ENCODE measurements around the gene POLD3. TPM values are rescaled to one million over a fixed set of nuclear protein-coding genes. Genes with fewer than 3 reads are reported as not detected.

POLD3 gene
- total RNA-seq, 1 donor from 2014 or later, result 16.3 TPM

DNA sequence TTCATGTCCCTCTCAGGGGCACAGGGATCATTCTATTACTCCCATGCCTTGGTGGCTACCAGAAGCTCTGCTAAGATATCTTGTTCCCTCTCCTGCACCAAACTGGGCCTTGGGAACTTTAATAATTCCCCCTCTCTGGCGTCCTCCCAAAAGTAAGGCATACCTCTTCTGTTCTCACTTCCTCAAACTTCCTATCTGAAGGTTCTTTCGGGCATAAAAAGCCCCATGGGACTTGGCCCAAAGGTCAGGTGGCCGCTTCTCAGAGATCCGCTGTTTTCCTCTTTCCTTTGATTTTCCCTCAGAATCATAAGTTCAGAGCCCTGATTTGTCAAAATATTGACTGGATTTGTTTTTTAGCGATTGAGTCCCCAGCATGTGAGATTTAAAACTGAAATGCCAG lies 13.0 kb downstream of the POLD3 start:
- H3K27me3 Mint-ChIP-seq, result no peaks in the 10 kb centered on the region
- ATAC-seq (ENCODE audit: low read depth) (no peak), DNase-seq (no peak)
- intact Hi-C loops (cut with micrococcal nuclease), result no loop called here
- peaks cover 4% of the 10 kb centered on the region for H3K4me1 Mint-ChIP-seq
- H3K9me3 Mint-ChIP-seq, result no peaks in the 10 kb centered on the region
- ChIA-PET POLR2A (no interaction called here), CTCF (no interaction called here)
- peaks cover 27% of the 10 kb centered on the region for H3K36me3 Mint-ChIP-seq (ENCODE audit: low read depth)
- TF ChIP-seq, protein P1, sequence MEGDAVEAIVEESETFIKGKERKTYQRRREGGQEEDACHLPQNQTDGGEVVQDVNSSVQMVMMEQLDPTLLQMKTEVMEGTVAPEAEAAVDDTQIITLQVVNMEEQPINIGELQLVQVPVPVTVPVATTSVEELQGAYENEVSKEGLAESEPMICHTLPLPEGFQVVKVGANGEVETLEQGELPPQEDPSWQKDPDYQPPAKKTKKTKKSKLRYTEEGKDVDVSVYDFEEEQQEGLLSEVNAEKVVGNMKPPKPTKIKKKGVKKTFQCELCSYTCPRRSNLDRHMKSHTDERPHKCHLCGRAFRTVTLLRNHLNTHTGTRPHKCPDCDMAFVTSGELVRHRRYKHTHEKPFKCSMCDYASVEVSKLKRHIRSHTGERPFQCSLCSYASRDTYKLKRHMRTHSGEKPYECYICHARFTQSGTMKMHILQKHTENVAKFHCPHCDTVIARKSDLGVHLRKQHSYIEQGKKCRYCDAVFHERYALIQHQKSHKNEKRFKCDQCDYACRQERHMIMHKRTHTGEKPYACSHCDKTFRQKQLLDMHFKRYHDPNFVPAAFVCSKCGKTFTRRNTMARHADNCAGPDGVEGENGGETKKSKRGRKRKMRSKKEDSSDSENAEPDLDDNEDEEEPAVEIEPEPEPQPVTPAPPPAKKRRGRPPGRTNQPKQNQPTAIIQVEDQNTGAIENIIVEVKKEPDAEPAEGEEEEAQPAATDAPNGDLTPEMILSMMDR (IDR thresholded peaks at IDR 0.05), result no peak
- H3K4me3 Mint-ChIP-seq, result no peak overlapping the region
- H3K27ac Mint-ChIP-seq, result no peak overlapping the region

DNA sequence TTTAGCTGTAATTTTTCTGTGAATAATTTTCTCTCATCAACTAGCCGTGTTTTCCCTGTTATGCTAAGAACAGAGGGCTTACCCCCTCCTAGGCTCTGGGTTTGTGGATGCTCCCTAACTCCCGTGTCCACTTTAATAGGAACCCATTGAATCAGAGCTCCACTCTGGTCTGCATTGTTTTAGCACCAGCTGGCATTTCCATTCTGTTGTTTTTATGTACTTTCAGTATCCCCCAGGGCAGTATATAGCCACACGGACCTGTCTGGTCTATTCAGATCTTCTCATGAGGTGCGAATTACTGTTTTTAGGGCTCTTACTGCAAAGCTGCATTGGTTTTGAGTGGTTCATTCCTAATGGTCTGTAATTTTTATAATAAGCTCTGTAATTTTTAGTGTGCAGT lies 16.0 kb downstream of the POLD3 start:
- ChIA-PET CTCF (no interaction called here), POLR2A (no interaction called here)
- Mint-ChIP-seq H3K27me3 (no peaks in the 10 kb centered on the region), H3K4me1 (peaks cover 4% of the 10 kb centered on the region), H3K36me3 (ENCODE audit: low read depth) (peaks cover 35% of the 10 kb centered on the region), H3K27ac (no peak overlapping the region), H3K4me3 (no peak overlapping the region), H3K9me3 (no peaks in the 10 kb centered on the region)
- TF ChIP-seq, protein P1 (IDR thresholded peaks at IDR 0.05), result no peak
- no peak for ATAC-seq (ENCODE audit: low read depth)
- no peak for DNase-seq
- intact Hi-C loops (cut with micrococcal nuclease), result no loop called here

DNA sequence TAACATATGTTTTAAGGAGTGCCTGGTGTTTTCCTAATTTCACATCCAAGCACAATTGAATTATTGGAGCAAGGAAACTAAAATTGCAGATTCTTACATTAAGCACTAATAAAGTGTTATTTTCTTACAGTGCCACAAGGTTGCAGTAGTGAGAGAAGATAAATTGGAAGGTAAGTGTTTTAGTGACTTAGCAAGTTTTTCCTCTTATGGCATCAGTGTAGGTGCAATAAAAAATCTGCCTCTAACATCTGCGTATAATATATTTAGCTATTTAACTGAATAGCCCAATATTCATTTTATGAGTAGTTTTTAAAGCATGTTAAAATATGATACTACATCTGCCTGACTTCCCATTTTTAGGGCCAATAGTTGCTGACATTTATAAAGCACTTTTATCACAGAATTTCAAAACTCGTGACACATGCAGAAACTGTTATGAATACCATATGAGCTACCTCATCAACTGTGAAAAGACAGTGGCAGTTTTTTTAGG lies 19.0 kb downstream of the POLD3 start:
- DNase-seq (no peak), ATAC-seq (ENCODE audit: low read depth) (no peak)
- H3K27ac Mint-ChIP-seq, result no peak overlapping the region
- intact Hi-C loops (cut with micrococcal nuclease), result no loop called here
- peaks cover 22% of the 10 kb centered on the region for H3K36me3 Mint-ChIP-seq (ENCODE audit: low read depth)
- CTCF ChIA-PET, result interaction anchor here (0.6 kb wide), 1 partner anchor 9 kb away, joined by 3 read pairs; no protein-coding TSS in a partner anchor
- POLR2A ChIA-PET, result no interaction called here
- no peaks in the 10 kb centered on the region for H3K27me3 Mint-ChIP-seq
- TF ChIP-seq, protein P1 (IDR thresholded peaks at IDR 0.05), result no peak
- no peaks in the 10 kb centered on the region for H3K4me1 Mint-ChIP-seq
- no peak overlapping the region for H3K4me3 Mint-ChIP-seq
- no peaks in the 10 kb centered on the region for H3K9me3 Mint-ChIP-seq

DNA sequence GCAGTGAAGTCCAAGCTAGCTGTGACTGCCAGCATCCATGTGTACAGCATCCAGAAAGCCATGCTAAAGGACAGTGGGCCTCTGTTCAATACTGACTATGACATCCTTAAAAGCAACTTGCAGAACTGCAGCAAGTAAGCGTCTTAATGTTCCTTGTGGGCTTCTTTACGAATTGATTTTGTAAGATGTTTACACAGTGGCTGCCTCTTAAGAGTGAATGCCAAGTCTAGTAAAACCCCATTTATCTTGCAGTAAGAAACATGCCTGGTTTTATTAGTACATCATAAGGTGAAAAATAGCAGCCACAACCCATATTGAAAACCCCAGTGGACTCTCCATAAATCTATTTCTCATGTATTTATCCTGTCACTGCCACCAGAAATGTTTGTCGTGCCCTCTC lies 20.5 kb downstream of the POLD3 start:
- intact Hi-C loops (cut with micrococcal nuclease), result no loop called here
- no peak overlapping the region for H3K27ac Mint-ChIP-seq

DNA sequence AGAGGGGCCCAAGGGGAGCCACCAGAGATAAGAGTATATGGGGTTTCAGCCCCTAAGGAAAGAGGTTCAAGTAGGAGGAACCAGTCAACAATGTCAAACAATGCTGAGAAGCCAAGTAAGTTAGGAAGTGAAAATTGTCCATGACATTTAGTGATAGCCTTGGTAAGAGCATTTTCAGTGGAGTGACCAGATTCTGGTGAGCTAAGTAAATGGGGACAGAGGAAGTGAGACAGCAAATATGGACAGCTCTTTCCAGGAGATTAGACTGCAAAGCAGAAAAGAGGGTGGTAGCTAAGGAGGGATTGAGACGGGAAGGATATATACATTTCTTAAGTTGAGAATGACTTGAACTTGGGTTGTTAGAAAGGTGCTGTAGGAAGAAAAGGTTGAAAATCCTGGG lies 22.9 kb downstream of the POLD3 start:
- no peak overlapping the region for H3K4me3 Mint-ChIP-seq
- ChIA-PET CTCF (no interaction called here), POLR2A (no interaction called here)
- intact Hi-C loops (cut with micrococcal nuclease), result no loop called here
- TF ChIP-seq, protein P1 (IDR thresholded peaks at IDR 0.05), result no peak
- H3K36me3 Mint-ChIP-seq (ENCODE audit: low read depth), result peaks cover 45% of the 10 kb centered on the region
- H3K9me3 Mint-ChIP-seq, result no peaks in the 10 kb centered on the region
- H3K27me3 Mint-ChIP-seq, result no peaks in the 10 kb centered on the region
- no peak for ATAC-seq (ENCODE audit: low read depth)
- DNase-seq, result no peak
- no peaks in the 10 kb centered on the region for H3K4me1 Mint-ChIP-seq
- H3K27ac Mint-ChIP-seq, result no peak overlapping the region

More for the DNA sequence above, 20.5 kb downstream of the POLD3 start:
- POLR2A ChIA-PET, result no interaction called here
- Mint-ChIP-seq H3K4me1 (no peaks in the 10 kb centered on the region), H3K9me3 (no peaks in the 10 kb centered on the region), H3K36me3 (ENCODE audit: low read depth) (peaks cover 30% of the 10 kb centered on the region), H3K4me3 (no peak overlapping the region), H3K27me3 (no peaks in the 10 kb centered on the region)
- DNase-seq (no peak), ATAC-seq (ENCODE audit: low read depth) (no peak)
- TF ChIP-seq, protein P1 (IDR thresholded peaks at IDR 0.05), result no peak
- CTCF ChIA-PET, result no interaction called here
